NCI-H460 (cell line): ENCODE data around the gene TTC23. TPM values are rescaled to one million over a fixed set of nuclear protein-coding genes. Genes with fewer than 3 reads are reported as not detected.
"Not testable (repeated sequence)": the region's sequence is repeated elsewhere in the genome, so short reads cannot be mapped to it uniquely, and the experiment has no call there.

Experiments used
- DNase-seq: peaks from one replicate; pipeline ENCODE4 v3.0.0-alpha.2; 2016; ENCODE audit warnings: low read depth; ENCODE audit errors: extremely low read depth
- total RNA-seq: library from RNA; depleted of rRNA; stranded (reverse); fragments of >200 nt; shearing (Covaris generic); gene quantifications from 2 replicates; pipeline ENCODE4 v1.2.3, GENCODE V29; 2014

Gene TTC23
- total RNA-seq, 1 experiment from 2014 or later, result 15.3 TPM

- DNase-seq, result no peak
These were observed 40.1 kb downstream of the TTC23 start for GRCh38 chr15:99209326-99209725.

GRCh38 chr15:99207672-99208071 is 41.7 kb downstream of the TTC23 start:
- no peak for DNase-seq

GRCh38 chr15:99202176-99202552 is 47.2 kb downstream of the TTC23 start:
- DNase-seq, result no peak

GRCh38 chr15:99201408-99202175 is 47.8 kb downstream of the TTC23 start:
- DNase-seq, result no peak

- no peak for DNase-seq
These were observed 51.5 kb downstream of the TTC23 start for GRCh38 chr15:99197856-99198255.

- not testable (repeated sequence) for DNase-seq
These were observed 57.2 kb downstream of the TTC23 start for GRCh38 chr15:99192181-99192580.

GRCh38 chr15:99187936-99188335 is 61.4 kb downstream of the TTC23 start:
- no peak for DNase-seq

GRCh38 chr15:99185414-99186130 is 63.8 kb downstream of the TTC23 start:
- DNase-seq, result no peak

GRCh38 chr15:99182791-99183190 is 66.6 kb downstream of the TTC23 start:
- no peak for DNase-seq

GRCh38 chr15:99181545-99181971 is 67.8 kb downstream of the TTC23 start:
- no peak for DNase-seq

- no peak for DNase-seq
These were observed 68.4 kb downstream of the TTC23 start for GRCh38 chr15:99180964-99181306.

GRCh38 chr15:99180086-99180963 is 69.1 kb downstream of the TTC23 start:
- no peak for DNase-seq

- no peak for DNase-seq
These were observed 71.7 kb downstream of the TTC23 start for GRCh38 chr15:99177679-99178078.

- DNase-seq, result no peak
These were observed 72.6 kb downstream of the TTC23 start for GRCh38 chr15:99176757-99177156.

- no peak for DNase-seq
These were observed 74.6 kb downstream of the TTC23 start for GRCh38 chr15:99174567-99175395.

GRCh38 chr15:99172989-99173388 is 76.4 kb downstream of the TTC23 start:
- DNase-seq, result no peak

- DNase-seq, result no peak
These were observed 77.2 kb downstream of the TTC23 start for GRCh38 chr15:99172171-99172570.

GRCh38 chr15:99170476-99171065 is 78.8 kb downstream of the TTC23 start:
- DNase-seq, result no peak

GRCh38 chr15:99169769-99170311 is 79.5 kb downstream of the TTC23 start:
- DNase-seq, result no peak
